HepG2 (cell line): Measurements from ENCODE around the gene SLC25A14. TPM values are rescaled to one million over a fixed set of nuclear protein-coding genes. Genes with fewer than 3 reads are reported as not detected.

Source experiments
- CBFB ChIP-seq: sonication (generic); formaldehyde crosslinking; IDR thresholded peaks from 2 replicates; pipeline ENCODE4 v1.4.0; 2020; ENCODE audit warnings: missing genetic modification reagents
- EHMT2 ChIP-seq: fragments of 200-600 bp; sonication (generic); IDR thresholded peaks from 2 replicates; pipeline ENCODE4 v1.7.0; 2017; ENCODE audit warnings: antibody characterized with exemption, low read depth, low read length, borderline replicate concordance
- ERF ChIP-seq: IDR thresholded peaks from 2 replicates; pipeline ENCODE4 v1.6.1; 2018; ENCODE audit warnings: missing biosample characterization, missing genetic modification reagents
- FOSL1 ChIP-seq: sonication (generic); formaldehyde crosslinking; IDR thresholded peaks from 2 replicates; pipeline ENCODE4 v1.9.0; 2021; ENCODE audit warnings: missing genetic modification reagents, borderline replicate concordance
- HDAC6 ChIP-seq: fragments of 200-600 bp; sonication (generic); IDR thresholded peaks from 2 replicates; pipeline ENCODE4 v1.7.0; 2017; ENCODE audit warnings: mild to moderate bottlenecking, antibody characterized with exemption, low read length, low read depth
- HNRNPK ChIP-seq: fragments of 200-400 bp; formaldehyde crosslinking; IDR thresholded peaks from 2 replicates; pipeline ENCODE4 v1.6.1; 2018; ENCODE audit warnings: low read length, low read depth, moderate library complexity, mild to moderate bottlenecking; ENCODE audit not compliant: poor library complexity, severe bottlenecking
- KMT2A ChIP-seq: sonication (generic); formaldehyde crosslinking; IDR thresholded peaks from 2 replicates; pipeline ENCODE4 v1.4.0; 2020; ENCODE audit warnings: missing genetic modification reagents
- NR2F2 ChIP-seq: IDR thresholded peaks from 2 replicates; pipeline ENCODE4 v1.6.1; 2012; ENCODE audit warnings: low read depth, inconsistent platforms, borderline replicate concordance
- RFX3 ChIP-seq: IDR thresholded peaks from 2 replicates; pipeline ENCODE4 v1.6.1; 2016; ENCODE audit warnings: missing biosample characterization, missing genetic modification reagents
- SP5 ChIP-seq: IDR thresholded peaks from 2 replicates; pipeline ENCODE4 v1.6.1; 2016; ENCODE audit warnings: low read depth, borderline replicate concordance
- YEATS2 ChIP-seq: sonication (generic); formaldehyde crosslinking; IDR thresholded peaks from 2 replicates; pipeline ENCODE4 v1.4.0; 2020; ENCODE audit warnings: missing genetic modification reagents, borderline replicate concordance
- ZFY ChIP-seq: sonication (generic); formaldehyde crosslinking; IDR thresholded peaks from 2 replicates; pipeline ENCODE4 v1.4.0; 2020; ENCODE audit warnings: missing genetic modification reagents
- ZMYM4 ChIP-seq: sonication (generic); formaldehyde crosslinking; IDR thresholded peaks from 2 replicates; pipeline ENCODE4 v1.8.1; 2023; ENCODE audit warnings: mild to moderate bottlenecking, missing genetic modification reagents
- ZNF20 ChIP-seq: sonication (generic); formaldehyde crosslinking; IDR thresholded peaks from 2 replicates; pipeline ENCODE4 v1.4.0; 2020; ENCODE audit warnings: mild to moderate bottlenecking, moderate library complexity, missing genetic modification reagents
- ZNF225 ChIP-seq: sonication (generic); formaldehyde crosslinking; IDR thresholded peaks from 2 replicates; pipeline ENCODE4 v1.4.0; 2020; ENCODE audit warnings: mild to moderate bottlenecking, missing genetic modification reagents
- ZNF282 ChIP-seq: fragments of 450-650 bp; IDR thresholded peaks from 2 replicates; pipeline ENCODE4 v1.6.1; 2018; ENCODE audit not compliant: partially characterized antibody
- ZNF350 ChIP-seq: sonication (generic); formaldehyde crosslinking; IDR thresholded peaks from 2 replicates; pipeline ENCODE4 v1.4.0; 2020; ENCODE audit warnings: mild to moderate bottlenecking, low read depth, missing genetic modification reagents, borderline replicate concordance
- ZNF441 ChIP-seq: sonication (generic); formaldehyde crosslinking; IDR thresholded peaks from 2 replicates; pipeline ENCODE4 v1.7.0; 2021; ENCODE audit warnings: missing genetic modification reagents, borderline replicate concordance
- ZNF446 ChIP-seq: sonication (generic); formaldehyde crosslinking; IDR thresholded peaks from 2 replicates; pipeline ENCODE4 v1.5.0; 2020; ENCODE audit warnings: mild to moderate bottlenecking, missing genetic modification reagents
- ZNF501 ChIP-seq: sonication (generic); formaldehyde crosslinking; IDR thresholded peaks from 2 replicates; pipeline ENCODE4 v1.5.1; 2020; ENCODE audit warnings: mild to moderate bottlenecking, moderate library complexity, missing genetic modification reagents
- ZNF607 ChIP-seq: sonication (generic); formaldehyde crosslinking; IDR thresholded peaks from 2 replicates; pipeline ENCODE4 v1.5.1; 2020; ENCODE audit warnings: missing genetic modification reagents, mild to moderate bottlenecking, borderline replicate concordance
- ZNF749 ChIP-seq: sonication (generic); formaldehyde crosslinking; IDR thresholded peaks from 2 replicates; pipeline ENCODE4 v1.8.0; 2022; ENCODE audit warnings: mild to moderate bottlenecking, missing genetic modification reagents, moderate library complexity, borderline replicate concordance
- ZSCAN21 ChIP-seq: sonication (generic); formaldehyde crosslinking; IDR thresholded peaks from 2 replicates; pipeline ENCODE4 v1.8.0; 2022; ENCODE audit warnings: mild to moderate bottlenecking, missing genetic modification reagents, moderate library complexity, borderline replicate concordance
- polyA plus RNA-seq, 8 experiments: library from polyadenylated mRNA; depleted of rRNA in 3 of 8; stranded (reverse) in 7 of 8; unstranded in 1 of 8; fragments of >200 nt; fragmentation: Illumina TruSeq in 4 of 8; extraction: Trizol in 4 of 8; gene quantifications; 2 replicates each; pipeline versions ENCODE4 v1.2.1 to v1.2.3, GENCODE V29; 2011 to 2016; ENCODE audit warnings: low read depth in 4 of 8, missing spikeins in 1 of 8, mixed read lengths in 1 of 8; ENCODE audit not compliant: insufficient read depth in 1 of 8
- total RNA-seq, 5 experiments: library from RNA; depleted of rRNA; stranded (reverse); fragments of >200 nt; fragmentation: Illumina TruSeq; extraction: Trizol; gene quantifications; 2 replicates each; pipeline ENCODE4 v1.2.3, GENCODE V29; 2016; ENCODE audit warnings: low read depth in 1 of 5
- TF ChIP-seq, protein P1 (sequence below): sonication (generic); formaldehyde crosslinking; IDR thresholded peaks from 2 replicates; pipeline ENCODE4 v1.5.0; 2020; ENCODE audit warnings: missing genetic modification reagents
- TF ChIP-seq, protein P2 (sequence below): IDR thresholded peaks from 2 replicates; pipeline ENCODE4 v1.6.1; 2012; ENCODE audit warnings: low read length, improper control_type of control experiment
- TF ChIP-seq, protein P3 (sequence below): sonication (generic); formaldehyde crosslinking; IDR thresholded peaks from 2 replicates; pipeline ENCODE4 v1.8.1; 2023; ENCODE audit warnings: mild to moderate bottlenecking, missing genetic modification reagents

The SLC25A14 gene
- total and polyA plus RNA-seq, 2 of the 13 experiments (the other 11 are each of a cell fraction or from before 2014, with no cell fraction given) = 14.0 to 15.6 TPM

DNA sequence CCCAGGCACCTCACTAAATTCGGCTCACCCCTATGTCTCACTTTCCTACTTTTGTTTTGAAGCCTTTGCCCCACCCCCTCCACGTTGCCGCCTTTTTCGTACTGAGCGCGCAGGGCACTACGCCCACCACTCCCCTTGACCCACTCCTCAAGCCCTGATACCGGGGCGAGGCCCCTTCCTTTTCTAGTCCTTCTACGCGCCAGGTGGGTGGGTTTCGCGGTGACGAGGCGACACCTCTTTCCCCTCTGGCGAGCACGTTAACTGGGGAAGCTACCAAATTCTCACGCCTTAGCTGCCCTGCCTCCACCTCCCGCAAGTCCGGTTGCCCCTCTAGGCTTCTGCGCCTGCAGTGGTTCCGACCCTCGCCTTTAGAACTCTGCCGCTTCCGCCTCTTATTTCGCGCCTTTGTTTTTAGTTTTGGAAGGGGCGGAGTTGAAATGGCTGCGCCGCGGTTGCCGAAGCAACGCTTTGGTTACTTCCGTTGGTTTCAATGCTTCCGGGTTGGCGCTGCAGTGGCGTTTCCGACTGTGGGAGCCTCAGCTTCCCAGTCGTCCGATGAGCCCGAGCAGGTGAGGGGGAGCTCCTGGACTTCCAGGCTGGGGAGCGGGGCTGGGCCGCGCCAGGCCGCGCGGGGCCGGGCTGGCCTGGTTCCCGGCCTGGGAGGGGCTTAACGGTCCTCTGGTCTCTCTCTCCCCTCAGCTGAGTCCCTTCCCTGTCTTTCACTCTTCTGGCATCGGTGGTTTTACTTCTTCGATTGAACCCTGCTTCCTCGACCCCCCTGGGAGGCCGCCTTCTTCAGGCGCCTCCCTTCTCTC is at the start of gene SLC25A14 (continued):
- TF ChIP-seq, protein P1, sequence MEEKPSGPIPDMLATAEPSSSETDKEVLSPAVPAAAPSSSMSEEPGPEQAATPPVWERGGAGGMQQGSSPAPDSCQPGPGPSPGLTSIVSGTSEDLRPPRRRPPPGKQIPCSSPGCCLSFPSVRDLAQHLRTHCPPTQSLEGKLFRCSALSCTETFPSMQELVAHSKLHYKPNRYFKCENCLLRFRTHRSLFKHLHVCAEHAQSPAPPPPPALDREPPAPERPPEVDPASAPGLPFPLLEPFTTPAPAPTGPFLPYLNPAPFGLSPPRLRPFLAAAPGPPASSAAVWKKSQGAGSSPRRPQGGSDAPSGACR (CRISPR knock-in tag) = no peak
- no peak for TF ChIP-seq HNRNPK
- TF ChIP-seq ZNF749 (CRISPR knock-in tag) = no peak
- no peak for TF ChIP-seq ZNF282
- no peak for TF ChIP-seq ZSCAN21 (CRISPR knock-in tag)
- no peak for TF ChIP-seq ZNF441 (CRISPR knock-in tag)
- TF ChIP-seq YEATS2 (CRISPR knock-in tag) = peak; percentile 48; the same call in 1 of the 2 replicates
- no peak for TF ChIP-seq CBFB (CRISPR knock-in tag)
- TF ChIP-seq ZNF501 (CRISPR knock-in tag) = no peak; the same call in 1 of the 2 replicates
- peak; percentile 90 for TF ChIP-seq RFX3 (CRISPR knock-in tag)
- no peak for TF ChIP-seq ZNF607
- no peak for TF ChIP-seq ZNF20 (CRISPR knock-in tag)
- peak; percentile 93 for TF ChIP-seq ZFY (CRISPR knock-in tag)
- no peak for TF ChIP-seq HDAC6
- TF ChIP-seq NR2F2 = no peak
- TF ChIP-seq SP5 (CRISPR knock-in tag) = peak; percentile 68; the same call in 1 of the 2 replicates
- TF ChIP-seq ERF (CRISPR knock-in tag) = peak; percentile 57; the same call in 1 of the 2 replicates
- TF ChIP-seq, protein P2, sequence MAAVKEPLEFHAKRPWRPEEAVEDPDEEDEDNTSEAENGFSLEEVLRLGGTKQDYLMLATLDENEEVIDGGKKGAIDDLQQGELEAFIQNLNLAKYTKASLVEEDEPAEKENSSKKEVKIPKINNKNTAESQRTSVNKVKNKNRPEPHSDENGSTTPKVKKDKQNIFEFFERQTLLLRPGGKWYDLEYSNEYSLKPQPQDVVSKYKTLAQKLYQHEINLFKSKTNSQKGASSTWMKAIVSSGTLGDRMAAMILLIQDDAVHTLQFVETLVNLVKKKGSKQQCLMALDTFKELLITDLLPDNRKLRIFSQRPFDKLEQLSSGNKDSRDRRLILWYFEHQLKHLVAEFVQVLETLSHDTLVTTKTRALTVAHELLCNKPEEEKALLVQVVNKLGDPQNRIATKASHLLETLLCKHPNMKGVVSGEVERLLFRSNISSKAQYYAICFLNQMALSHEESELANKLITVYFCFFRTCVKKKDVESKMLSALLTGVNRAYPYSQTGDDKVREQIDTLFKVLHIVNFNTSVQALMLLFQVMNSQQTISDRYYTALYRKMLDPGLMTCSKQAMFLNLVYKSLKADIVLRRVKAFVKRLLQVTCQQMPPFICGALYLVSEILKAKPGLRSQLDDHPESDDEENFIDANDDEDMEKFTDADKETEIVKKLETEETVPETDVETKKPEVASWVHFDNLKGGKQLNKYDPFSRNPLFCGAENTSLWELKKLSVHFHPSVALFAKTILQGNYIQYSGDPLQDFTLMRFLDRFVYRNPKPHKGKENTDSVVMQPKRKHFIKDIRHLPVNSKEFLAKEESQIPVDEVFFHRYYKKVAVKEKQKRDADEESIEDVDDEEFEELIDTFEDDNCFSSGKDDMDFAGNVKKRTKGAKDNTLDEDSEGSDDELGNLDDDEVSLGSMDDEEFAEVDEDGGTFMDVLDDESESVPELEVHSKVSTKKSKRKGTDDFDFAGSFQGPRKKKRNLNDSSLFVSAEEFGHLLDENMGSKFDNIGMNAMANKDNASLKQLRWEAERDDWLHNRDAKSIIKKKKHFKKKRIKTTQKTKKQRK = no peak
- no peak for TF ChIP-seq FOSL1 (CRISPR knock-in tag)
- TF ChIP-seq, protein P3, sequence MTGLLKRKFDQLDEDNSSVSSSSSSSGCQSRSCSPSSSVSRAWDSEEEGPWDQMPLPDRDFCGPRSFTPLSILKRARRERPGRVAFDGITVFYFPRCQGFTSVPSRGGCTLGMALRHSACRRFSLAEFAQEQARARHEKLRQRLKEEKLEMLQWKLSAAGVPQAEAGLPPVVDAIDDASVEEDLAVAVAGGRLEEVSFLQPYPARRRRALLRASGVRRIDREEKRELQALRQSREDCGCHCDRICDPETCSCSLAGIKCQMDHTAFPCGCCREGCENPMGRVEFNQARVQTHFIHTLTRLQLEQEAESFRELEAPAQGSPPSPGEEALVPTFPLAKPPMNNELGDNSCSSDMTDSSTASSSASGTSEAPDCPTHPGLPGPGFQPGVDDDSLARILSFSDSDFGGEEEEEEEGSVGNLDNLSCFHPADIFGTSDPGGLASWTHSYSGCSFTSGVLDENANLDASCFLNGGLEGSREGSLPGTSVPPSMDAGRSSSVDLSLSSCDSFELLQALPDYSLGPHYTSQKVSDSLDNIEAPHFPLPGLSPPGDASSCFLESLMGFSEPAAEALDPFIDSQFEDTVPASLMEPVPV = no peak
- TF ChIP-seq ZNF350 (CRISPR knock-in tag) = peak; percentile 26; the same call in 1 of the 2 replicates
- no peak for TF ChIP-seq ZNF225 (CRISPR knock-in tag)
- TF ChIP-seq KMT2A = peak; percentile 60; the same call in 1 of the 2 replicates
- TF ChIP-seq EHMT2 = no peak
- peak; percentile 51; the same call in 1 of the 2 replicates for TF ChIP-seq ZMYM4 (CRISPR knock-in tag)
- TF ChIP-seq ZNF446 (CRISPR knock-in tag) = no peak
